LNCaP clone FGC (cell line): ENCODE results near the gene SFN.

ENCODE experiments used
- DNase-seq: peaks from one replicate; pipeline ENCODE4 v3.0.0-alpha.2; 2011; ENCODE audit warnings: low read depth
- H3K4me3 ChIP-seq: 2 replicates; pipeline ENCODE4 v1.5.1; 2011; ENCODE audit warnings: mild to moderate bottlenecking, low read depth, low read length, control low read depth
- TF ChIP-seq, protein P1 (sequence below): IDR thresholded peaks from 2 replicates; pipeline ENCODE4 v1.5.1; 2012; ENCODE audit warnings: mild to moderate bottlenecking; ENCODE audit not compliant: control insufficient read depth, insufficient read depth; ENCODE audit errors: extremely low read depth

SFN gene

DNA sequence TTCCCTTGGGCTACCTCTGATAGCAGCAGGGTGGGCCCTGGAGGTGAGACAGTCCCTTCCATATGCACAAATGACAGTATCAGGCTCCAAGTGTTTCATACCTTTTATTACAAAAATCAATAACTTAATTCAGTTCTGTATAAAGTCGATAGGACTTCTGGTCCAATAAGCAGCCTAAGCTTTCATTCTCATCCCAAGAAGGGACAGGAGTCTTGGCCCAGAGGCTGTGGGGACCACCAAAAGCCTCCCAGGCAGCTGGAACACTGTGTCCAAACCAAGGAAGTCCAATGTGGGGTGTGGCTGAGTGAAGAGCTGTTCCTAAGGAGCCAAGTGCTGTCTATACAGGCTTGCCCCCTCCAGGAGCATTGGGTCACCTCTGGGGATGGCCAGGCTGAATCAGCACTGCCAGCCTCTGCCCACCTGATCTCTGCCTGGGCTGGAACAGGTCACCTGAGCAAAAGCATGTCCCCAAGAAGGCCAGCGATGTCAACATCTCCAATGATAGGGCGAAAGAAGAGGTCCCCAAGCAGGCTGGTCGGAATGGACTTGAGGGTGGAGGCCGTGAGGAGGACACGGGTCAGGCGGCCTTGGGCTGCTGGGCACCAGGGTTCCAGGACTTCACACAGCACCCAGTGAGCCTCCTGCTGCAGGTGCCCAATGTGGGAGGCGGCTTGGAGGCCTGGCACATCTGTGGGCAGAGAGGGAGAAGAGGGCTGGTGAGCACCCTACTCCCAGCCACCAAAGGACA, 48.6 kb downstream of the SFN start:
- DNase-seq: no peak
- TF ChIP-seq, protein P1, sequence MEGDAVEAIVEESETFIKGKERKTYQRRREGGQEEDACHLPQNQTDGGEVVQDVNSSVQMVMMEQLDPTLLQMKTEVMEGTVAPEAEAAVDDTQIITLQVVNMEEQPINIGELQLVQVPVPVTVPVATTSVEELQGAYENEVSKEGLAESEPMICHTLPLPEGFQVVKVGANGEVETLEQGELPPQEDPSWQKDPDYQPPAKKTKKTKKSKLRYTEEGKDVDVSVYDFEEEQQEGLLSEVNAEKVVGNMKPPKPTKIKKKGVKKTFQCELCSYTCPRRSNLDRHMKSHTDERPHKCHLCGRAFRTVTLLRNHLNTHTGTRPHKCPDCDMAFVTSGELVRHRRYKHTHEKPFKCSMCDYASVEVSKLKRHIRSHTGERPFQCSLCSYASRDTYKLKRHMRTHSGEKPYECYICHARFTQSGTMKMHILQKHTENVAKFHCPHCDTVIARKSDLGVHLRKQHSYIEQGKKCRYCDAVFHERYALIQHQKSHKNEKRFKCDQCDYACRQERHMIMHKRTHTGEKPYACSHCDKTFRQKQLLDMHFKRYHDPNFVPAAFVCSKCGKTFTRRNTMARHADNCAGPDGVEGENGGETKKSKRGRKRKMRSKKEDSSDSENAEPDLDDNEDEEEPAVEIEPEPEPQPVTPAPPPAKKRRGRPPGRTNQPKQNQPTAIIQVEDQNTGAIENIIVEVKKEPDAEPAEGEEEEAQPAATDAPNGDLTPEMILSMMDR: no peak
- H3K4me3 ChIP-seq: no peak overlapping the region

DNA sequence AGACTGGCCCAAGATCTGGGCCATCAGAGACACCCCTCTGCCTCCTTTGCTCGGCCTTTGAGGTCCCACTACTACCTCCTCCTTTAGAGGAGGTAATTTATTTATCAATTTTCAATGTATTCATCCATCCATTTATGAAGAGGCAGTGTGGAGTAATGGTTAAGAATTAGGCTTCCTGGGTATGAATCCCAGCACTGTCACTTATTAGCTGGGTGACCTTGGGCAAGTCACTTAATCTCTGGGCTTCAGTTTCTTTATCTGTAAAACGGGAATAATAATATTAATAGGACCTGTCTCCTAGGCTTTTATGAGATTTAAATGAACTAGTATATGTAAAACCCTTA, 49.2 kb downstream of the SFN start:
- no peak for DNase-seq
- TF ChIP-seq, protein P1: no peak
- H3K4me3 ChIP-seq: no peak overlapping the region

DNA sequence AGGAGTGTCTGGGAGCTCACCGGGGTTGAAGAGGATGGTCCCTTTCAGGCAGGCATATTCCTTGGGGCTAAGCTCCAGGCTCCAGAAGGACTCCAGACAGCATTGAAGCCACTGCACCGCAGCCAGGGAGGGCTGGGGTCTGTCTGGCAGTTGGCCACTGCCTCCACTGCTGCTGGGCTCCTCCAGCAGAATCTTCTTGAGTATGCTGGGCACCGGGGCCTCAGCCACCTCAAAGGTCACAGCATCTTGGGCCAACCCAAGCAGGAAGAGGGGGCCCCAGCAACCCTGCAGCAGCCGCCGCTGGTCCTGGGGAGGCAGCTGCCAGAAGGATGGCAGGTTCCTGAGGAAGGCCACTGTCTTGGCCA, 50.4 kb downstream of the SFN start:
- TF ChIP-seq, protein P1: no peak
- H3K4me3 ChIP-seq: no peak overlapping the region
- DNase-seq: no peak
